HepG2 (cell line): Measurements from ENCODE around the gene LAMC1. TPM values are rescaled to one million over a fixed set of nuclear protein-coding genes. Genes with fewer than 3 reads are reported as not detected.

Experiments
- AKAP8 ChIP-seq: sonication (generic); formaldehyde crosslinking; IDR thresholded peaks from 2 replicates; pipeline ENCODE4 v1.5.1; 2020; ENCODE audit warnings: mild to moderate bottlenecking, missing genetic modification reagents
- GATA4 ChIP-seq: sonication (generic); IDR thresholded peaks from 2 replicates; pipeline ENCODE4 v1.6.1; 2016; ENCODE audit warnings: antibody characterized with exemption, low read depth, borderline replicate concordance
- GTF2F1 ChIP-seq: fragments of 150-350 bp; IDR thresholded peaks from 2 replicates; pipeline ENCODE4 v1.6.1; 2014; ENCODE audit warnings: low read length
- PCBP1 ChIP-seq: fragments of 200-400 bp; formaldehyde crosslinking; IDR thresholded peaks from 2 replicates; pipeline ENCODE4 v1.6.1; 2017; ENCODE audit warnings: mild to moderate bottlenecking, low read depth, low read length, borderline replicate concordance
- ZFP82 ChIP-seq: sonication (generic); formaldehyde crosslinking; IDR thresholded peaks from 2 replicates; pipeline ENCODE4 v1.5.1; 2020; ENCODE audit warnings: mild to moderate bottlenecking, missing genetic modification reagents, borderline replicate concordance
- ZNF180 ChIP-seq: sonication (generic); formaldehyde crosslinking; IDR thresholded peaks from 2 replicates; pipeline ENCODE4 v1.4.0; 2020; ENCODE audit warnings: low read depth, missing genetic modification reagents, borderline replicate concordance
- ZNF260 ChIP-seq: sonication (generic); formaldehyde crosslinking; IDR thresholded peaks from 2 replicates; pipeline ENCODE4 v1.4.0; 2020; ENCODE audit warnings: missing genetic modification reagents, low read depth, mild to moderate bottlenecking, borderline replicate concordance
- polyA plus RNA-seq, 8 experiments: library from polyadenylated mRNA; depleted of rRNA in 3 of 8; stranded (reverse) in 7 of 8; unstranded in 1 of 8; fragments of >200 nt; fragmentation: Illumina TruSeq in 4 of 8; extraction: Trizol in 4 of 8; gene quantifications; 2 replicates each; pipeline versions ENCODE4 v1.2.1 to v1.2.3, GENCODE V29; 2011 to 2016; ENCODE audit warnings: low read depth in 4 of 8, missing spikeins in 1 of 8, mixed read lengths in 1 of 8; ENCODE audit not compliant: insufficient read depth in 1 of 8
- total RNA-seq, 5 experiments: library from RNA; depleted of rRNA; stranded (reverse); fragments of >200 nt; fragmentation: Illumina TruSeq; extraction: Trizol; gene quantifications; 2 replicates each; pipeline ENCODE4 v1.2.3, GENCODE V29; 2016; ENCODE audit warnings: low read depth in 1 of 5
- TF ChIP-seq, protein P1 (sequence below): sonication (generic); formaldehyde crosslinking; IDR thresholded peaks from 2 replicates; pipeline ENCODE4 v1.5.0; 2020; ENCODE audit warnings: mild to moderate bottlenecking, missing genetic modification reagents
- TF ChIP-seq, protein P2 (sequence below): fragments of 450-650 bp; IDR thresholded peaks from 2 replicates; pipeline ENCODE4 v1.6.1; 2017; ENCODE audit warnings: mild to moderate bottlenecking
- TF ChIP-seq, protein P3 (sequence below): sonication (generic); formaldehyde crosslinking; IDR thresholded peaks from 2 replicates; pipeline ENCODE4 v1.5.1; 2020; ENCODE audit warnings: mild to moderate bottlenecking, missing genetic modification reagents

The LAMC1 gene
- total and polyA plus RNA-seq, 2 of the 13 experiments (the other 11 are each of a cell fraction or from before 2014, with no cell fraction given) = 58.5 to 137 TPM

DNA sequence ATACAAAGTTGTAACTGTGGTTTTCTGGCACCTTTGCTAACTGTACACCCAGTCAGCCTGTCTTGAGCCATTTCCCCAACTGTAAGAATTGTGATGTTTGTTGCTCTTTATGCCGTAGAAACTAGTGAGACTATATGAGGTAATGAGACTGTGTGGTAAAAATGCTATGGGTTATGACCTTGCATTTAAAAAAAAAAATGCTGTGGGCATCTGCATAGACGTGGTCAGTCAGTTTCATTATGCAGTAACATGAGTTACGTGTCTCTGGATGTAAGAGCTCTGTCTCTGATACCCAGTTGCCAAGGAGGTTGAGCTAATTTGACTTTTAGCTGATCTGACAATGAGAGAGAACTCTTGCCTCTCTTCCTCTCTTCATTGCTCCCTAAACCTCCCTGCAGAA is 82.2 kb downstream of the LAMC1 start (continued):
- no peak for TF ChIP-seq AKAP8
- no peak for TF ChIP-seq GTF2F1
- TF ChIP-seq GATA4 = no peak
- TF ChIP-seq, protein P1, sequence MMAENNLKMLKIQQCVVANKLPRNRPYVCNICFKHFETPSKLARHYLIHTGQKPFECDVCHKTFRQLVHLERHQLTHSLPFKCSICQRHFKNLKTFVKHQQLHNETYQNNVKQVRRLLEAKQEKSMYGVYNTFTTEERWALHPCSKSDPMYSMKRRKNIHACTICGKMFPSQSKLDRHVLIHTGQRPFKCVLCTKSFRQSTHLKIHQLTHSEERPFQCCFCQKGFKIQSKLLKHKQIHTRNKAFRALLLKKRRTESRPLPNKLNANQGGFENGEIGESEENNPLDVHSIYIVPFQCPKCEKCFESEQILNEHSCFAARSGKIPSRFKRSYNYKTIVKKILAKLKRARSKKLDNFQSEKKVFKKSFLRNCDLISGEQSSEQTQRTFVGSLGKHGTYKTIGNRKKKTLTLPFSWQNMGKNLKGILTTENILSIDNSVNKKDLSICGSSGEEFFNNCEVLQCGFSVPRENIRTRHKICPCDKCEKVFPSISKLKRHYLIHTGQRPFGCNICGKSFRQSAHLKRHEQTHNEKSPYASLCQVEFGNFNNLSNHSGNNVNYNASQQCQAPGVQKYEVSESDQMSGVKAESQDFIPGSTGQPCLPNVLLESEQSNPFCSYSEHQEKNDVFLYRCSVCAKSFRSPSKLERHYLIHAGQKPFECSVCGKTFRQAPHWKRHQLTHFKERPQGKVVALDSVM = no peak
- TF ChIP-seq, protein P2, sequence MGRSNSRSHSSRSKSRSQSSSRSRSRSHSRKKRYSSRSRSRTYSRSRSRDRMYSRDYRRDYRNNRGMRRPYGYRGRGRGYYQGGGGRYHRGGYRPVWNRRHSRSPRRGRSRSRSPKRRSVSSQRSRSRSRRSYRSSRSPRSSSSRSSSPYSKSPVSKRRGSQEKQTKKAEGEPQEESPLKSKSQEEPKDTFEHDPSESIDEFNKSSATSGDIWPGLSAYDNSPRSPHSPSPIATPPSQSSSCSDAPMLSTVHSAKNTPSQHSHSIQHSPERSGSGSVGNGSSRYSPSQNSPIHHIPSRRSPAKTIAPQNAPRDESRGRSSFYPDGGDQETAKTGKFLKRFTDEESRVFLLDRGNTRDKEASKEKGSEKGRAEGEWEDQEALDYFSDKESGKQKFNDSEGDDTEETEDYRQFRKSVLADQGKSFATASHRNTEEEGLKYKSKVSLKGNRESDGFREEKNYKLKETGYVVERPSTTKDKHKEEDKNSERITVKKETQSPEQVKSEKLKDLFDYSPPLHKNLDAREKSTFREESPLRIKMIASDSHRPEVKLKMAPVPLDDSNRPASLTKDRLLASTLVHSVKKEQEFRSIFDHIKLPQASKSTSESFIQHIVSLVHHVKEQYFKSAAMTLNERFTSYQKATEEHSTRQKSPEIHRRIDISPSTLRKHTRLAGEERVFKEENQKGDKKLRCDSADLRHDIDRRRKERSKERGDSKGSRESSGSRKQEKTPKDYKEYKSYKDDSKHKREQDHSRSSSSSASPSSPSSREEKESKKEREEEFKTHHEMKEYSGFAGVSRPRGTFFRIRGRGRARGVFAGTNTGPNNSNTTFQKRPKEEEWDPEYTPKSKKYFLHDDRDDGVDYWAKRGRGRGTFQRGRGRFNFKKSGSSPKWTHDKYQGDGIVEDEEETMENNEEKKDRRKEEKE = no peak
- TF ChIP-seq ZFP82 (CRISPR knock-in tag) = no peak
- no peak for TF ChIP-seq ZNF180 (CRISPR knock-in tag)
- TF ChIP-seq, protein P3, sequence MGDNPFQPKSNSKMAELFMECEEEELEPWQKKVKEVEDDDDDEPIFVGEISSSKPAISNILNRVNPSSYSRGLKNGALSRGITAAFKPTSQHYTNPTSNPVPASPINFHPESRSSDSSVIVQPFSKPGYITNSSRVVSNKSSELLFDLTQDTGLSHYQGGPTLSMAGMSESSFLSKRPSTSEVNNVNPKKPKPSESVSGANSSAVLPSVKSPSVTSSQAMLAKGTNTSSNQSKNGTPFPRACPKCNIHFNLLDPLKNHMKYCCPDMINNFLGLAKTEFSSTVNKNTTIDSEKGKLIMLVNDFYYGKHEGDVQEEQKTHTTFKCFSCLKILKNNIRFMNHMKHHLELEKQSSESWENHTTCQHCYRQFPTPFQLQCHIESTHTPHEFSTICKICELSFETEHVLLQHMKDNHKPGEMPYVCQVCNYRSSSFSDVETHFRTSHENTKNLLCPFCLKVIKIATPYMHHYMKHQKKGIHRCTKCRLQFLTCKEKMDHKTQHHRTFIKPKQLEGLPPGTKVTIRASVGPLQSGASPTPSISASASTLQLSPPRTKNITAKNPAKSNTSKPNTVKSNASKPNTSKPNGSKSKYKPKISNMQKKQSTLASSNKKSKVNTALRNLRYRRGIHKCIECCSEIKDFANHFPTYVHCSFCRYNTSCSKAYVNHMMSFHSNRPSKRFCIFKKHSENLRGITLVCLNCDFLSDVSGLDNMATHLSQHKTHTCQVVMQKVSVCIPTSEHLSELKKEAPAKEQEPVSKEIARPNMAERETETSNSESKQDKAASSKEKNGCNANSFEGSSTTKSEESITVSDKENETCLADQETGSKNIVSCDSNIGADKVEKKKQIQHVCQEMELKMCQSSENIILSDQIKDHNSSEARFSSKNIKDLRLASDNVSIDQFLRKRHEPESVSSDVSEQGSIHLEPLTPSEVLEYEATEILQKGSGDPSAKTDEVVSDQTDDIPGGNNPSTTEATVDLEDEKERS = no peak
- no peak for TF ChIP-seq ZNF260 (CRISPR knock-in tag)
- TF ChIP-seq PCBP1 = no peak
